A549 (cell line): ENCODE data around the gene TYRO3.

Experiments used
- CHD2 ChIP-seq: fragments of 150-350 bp; IDR thresholded peaks from 2 replicates; pipeline ENCODE4 v1.6.1; 2014; ENCODE audit warnings: low read length; ENCODE audit not compliant: partially characterized antibody
- JUN ChIP-seq, 2 experiments: fragments of >200 bp; sonication (Bioruptor Twin); formaldehyde crosslinking; IDR thresholded peaks; 2 replicates in 1 of 2; 3 replicates in 1 of 2; pipeline ENCODE4 v1.6.1; 2016 to 2017
- POLR2A ChIP-seq: IDR thresholded peaks from 2 replicates; pipeline ENCODE4 v1.6.1; 2012; ENCODE audit warnings: mild to moderate bottlenecking, low read length
- TF ChIP-seq, protein P1 (sequence below): fragments of >200 bp; sonication (Bioruptor Twin); formaldehyde crosslinking; IDR thresholded peaks from 3 replicates; pipeline ENCODE4 v1.5.1; 2016
- TF ChIP-seq, protein P2 (sequence below): fragments of 150-350 bp; IDR thresholded peaks from 2 replicates; pipeline ENCODE4 v1.6.1; 2014; ENCODE audit warnings: low read depth, mild to moderate bottlenecking, low read length

DNA sequence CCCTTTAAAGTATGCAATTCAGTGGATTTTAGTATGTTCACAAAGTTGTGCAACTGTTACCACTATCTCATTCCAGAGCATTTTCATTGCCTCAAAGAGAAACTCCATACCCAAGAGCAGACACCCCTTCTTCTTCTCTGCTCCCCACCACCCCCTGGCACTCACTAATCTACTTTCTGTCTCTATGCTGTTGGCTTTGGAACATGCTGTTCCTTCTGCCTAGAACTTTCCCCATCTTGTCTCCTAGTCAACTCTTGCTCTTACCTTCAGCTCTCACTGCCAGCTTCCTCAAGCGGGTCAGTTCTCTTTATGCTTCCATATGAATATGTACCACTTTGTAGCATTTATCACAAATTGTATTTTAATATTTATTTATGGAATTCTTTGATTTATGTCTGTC is 50.1 kb downstream of the TYRO3 start:
- TF ChIP-seq POLR2A (no peak), JUN (IDR thresholded peaks at IDR 0.05) (no peak), CHD2 (no peak)
- TF ChIP-seq, protein P1, sequence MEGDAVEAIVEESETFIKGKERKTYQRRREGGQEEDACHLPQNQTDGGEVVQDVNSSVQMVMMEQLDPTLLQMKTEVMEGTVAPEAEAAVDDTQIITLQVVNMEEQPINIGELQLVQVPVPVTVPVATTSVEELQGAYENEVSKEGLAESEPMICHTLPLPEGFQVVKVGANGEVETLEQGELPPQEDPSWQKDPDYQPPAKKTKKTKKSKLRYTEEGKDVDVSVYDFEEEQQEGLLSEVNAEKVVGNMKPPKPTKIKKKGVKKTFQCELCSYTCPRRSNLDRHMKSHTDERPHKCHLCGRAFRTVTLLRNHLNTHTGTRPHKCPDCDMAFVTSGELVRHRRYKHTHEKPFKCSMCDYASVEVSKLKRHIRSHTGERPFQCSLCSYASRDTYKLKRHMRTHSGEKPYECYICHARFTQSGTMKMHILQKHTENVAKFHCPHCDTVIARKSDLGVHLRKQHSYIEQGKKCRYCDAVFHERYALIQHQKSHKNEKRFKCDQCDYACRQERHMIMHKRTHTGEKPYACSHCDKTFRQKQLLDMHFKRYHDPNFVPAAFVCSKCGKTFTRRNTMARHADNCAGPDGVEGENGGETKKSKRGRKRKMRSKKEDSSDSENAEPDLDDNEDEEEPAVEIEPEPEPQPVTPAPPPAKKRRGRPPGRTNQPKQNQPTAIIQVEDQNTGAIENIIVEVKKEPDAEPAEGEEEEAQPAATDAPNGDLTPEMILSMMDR: no peak
- TF ChIP-seq, protein P2, sequence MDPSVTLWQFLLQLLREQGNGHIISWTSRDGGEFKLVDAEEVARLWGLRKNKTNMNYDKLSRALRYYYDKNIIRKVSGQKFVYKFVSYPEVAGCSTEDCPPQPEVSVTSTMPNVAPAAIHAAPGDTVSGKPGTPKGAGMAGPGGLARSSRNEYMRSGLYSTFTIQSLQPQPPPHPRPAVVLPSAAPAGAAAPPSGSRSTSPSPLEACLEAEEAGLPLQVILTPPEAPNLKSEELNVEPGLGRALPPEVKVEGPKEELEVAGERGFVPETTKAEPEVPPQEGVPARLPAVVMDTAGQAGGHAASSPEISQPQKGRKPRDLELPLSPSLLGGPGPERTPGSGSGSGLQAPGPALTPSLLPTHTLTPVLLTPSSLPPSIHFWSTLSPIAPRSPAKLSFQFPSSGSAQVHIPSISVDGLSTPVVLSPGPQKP: no peak
